GM12878 (cell line): Measurements from ENCODE around the gene PEX16. TPM values are rescaled to one million over a fixed set of nuclear protein-coding genes. Genes with fewer than 3 reads are reported as not detected.

ENCODE experiments used
- ATAC-seq: fragments of 200-7000 bp; cut with Tn5 transposase; 3 replicates; pipeline ENCODE4 v1.9.1; 2020; ENCODE audit warnings: mild to moderate bottlenecking, moderate library complexity
- BruUV-seq: library from RNA; stranded (reverse); fragments of 400-500 nt; replicated peaks from 2 replicates; lab custom pipeline; 2021; lab: Mats Ljungman, UMichigan
- CTCF ChIA-PET: fragments of 300-600 bp; sonication (Branson Sonifier 250); formaldehyde crosslinking; extraction: SDS; loops from one replicate; lab custom pipeline; 2021; ENCODE audit warnings: inconsistent platforms; lab: Yijun Ruan, JAX
- POLR2A ChIA-PET: fragments of 350-600 bp; formaldehyde crosslinking; extraction: SDS; loops from one replicate; lab custom pipeline; 2021; ENCODE audit warnings: inconsistent platforms; lab: Charles Lee
- RAD21 ChIA-PET: fragments of 300-600 bp; sonication (Branson Sonifier 250); formaldehyde crosslinking; loops from one replicate; lab custom pipeline; 2023; ENCODE audit warnings: antibody characterized with exemption; ENCODE audit not compliant: unreplicated experiment; lab: Charles Lee
- SMC1A ChIA-PET: fragments of 300-600 bp; sonication (Branson Sonifier 250); formaldehyde crosslinking; loops from one replicate; lab custom pipeline; 2023; ENCODE audit not compliant: unreplicated experiment, uncharacterized antibody; lab: Charles Lee
- DNase-seq: peaks from one replicate; pipeline ENCODE4 v3.0.0-alpha.2; 2011; ENCODE audit warnings: low read depth, low spot score
- FAIRE-seq: peaks from 3 replicates; lab custom pipeline; 2011; peaks lifted over from hg19 to GRCh38; lab: Jason Lieb, UNC
- H2AFZ ChIP-seq: 2 replicates; pipeline ENCODE4 v1.6.0; 2011; ENCODE audit warnings: low read depth, low read length, control low read depth; ENCODE audit not compliant: control insufficient read depth
- H3K27ac ChIP-seq: 2 replicates; pipeline ENCODE4 v1.5.1; 2011; ENCODE audit warnings: control low read depth; ENCODE audit not compliant: control insufficient read depth, insufficient read depth
- H3K27me3 ChIP-seq, 2 experiments: replicated peaks in 1 of 2; 2 replicates each; pipeline versions ENCODE4 v1.6.0 to v1.6.1; 2011; ENCODE audit warnings: low read length in 1 of 2; ENCODE audit not compliant: control insufficient read depth in 2 of 2, insufficient read depth in 2 of 2
- H3K36me3 ChIP-seq, 2 experiments: 2 replicates each; pipeline ENCODE4 v1.5.1; 2011; ENCODE audit warnings: low read length in 1 of 2; ENCODE audit not compliant: control insufficient read depth in 2 of 2, insufficient read depth in 2 of 2
- H3K4me1 ChIP-seq: 2 replicates; pipeline ENCODE4 v1.6.1; 2011; ENCODE audit warnings: mild to moderate bottlenecking, low read length, moderate library complexity, mixed read lengths; ENCODE audit not compliant: control insufficient read depth, insufficient read depth
- H3K4me2 ChIP-seq: 2 replicates; pipeline ENCODE4 v1.6.0; 2011; ENCODE audit warnings: control low read depth; ENCODE audit not compliant: control insufficient read depth, insufficient read depth
- H3K4me3 ChIP-seq: fragments of 200-600 bp; sonication (generic); 2 replicates; pipeline ENCODE4 v1.5.1; 2016
- H3K79me2 ChIP-seq: 2 replicates; pipeline ENCODE4 v1.6.0; 2011; ENCODE audit warnings: low read length; ENCODE audit not compliant: control insufficient read depth, insufficient read depth
- H3K9ac ChIP-seq: 2 replicates; pipeline ENCODE4 v1.8.0; 2011; ENCODE audit warnings: low read length, control low read depth, mixed read lengths; ENCODE audit not compliant: control insufficient read depth, insufficient read depth
- H3K9me3 ChIP-seq: replicated peaks from 3 replicates; pipeline ENCODE4 v1.5.1; 2011; ENCODE audit warnings: mild to moderate bottlenecking, low read length; ENCODE audit not compliant: control insufficient read depth, insufficient read depth
- H4K20me1 ChIP-seq: 2 replicates; pipeline ENCODE4 v1.6.0; 2011; ENCODE audit not compliant: control insufficient read depth, insufficient read depth
- ATF3 ChIP-seq: IDR thresholded peaks from 2 replicates; pipeline ENCODE4 v1.6.1; 2011; ENCODE audit warnings: low read depth, mild to moderate bottlenecking, low read length, moderate library complexity, borderline replicate concordance; ENCODE audit errors: extremely low read depth
- IKZF1 ChIP-seq: fragments of 450-650 bp; conservative IDR thresholded peaks from 2 replicates; pipeline ENCODE4 v1.6.1; 2017; ENCODE audit warnings: antibody characterized with exemption, mild to moderate bottlenecking
- IRF4 ChIP-seq: IDR thresholded peaks from 2 replicates; pipeline ENCODE4 v1.6.1; 2011; ENCODE audit warnings: low read depth, low read length
- NFXL1 ChIP-seq: fragments of 450-650 bp; IDR thresholded peaks from 2 replicates; pipeline ENCODE4 v1.6.1; 2017; ENCODE audit warnings: antibody characterized with exemption, mild to moderate bottlenecking, borderline replicate concordance
- RELB ChIP-seq: fragments of 450-650 bp; IDR thresholded peaks from 2 replicates; pipeline ENCODE4 v1.6.1; 2017; ENCODE audit warnings: low read depth, mild to moderate bottlenecking, moderate library complexity
- TAF1 ChIP-seq: IDR thresholded peaks from 2 replicates; pipeline ENCODE4 v1.6.1; 2011; ENCODE audit warnings: mild to moderate bottlenecking, low read depth, low read length, borderline replicate concordance
- TCF12 ChIP-seq: IDR thresholded peaks from 2 replicates; pipeline ENCODE4 v1.6.1; 2011; ENCODE audit warnings: low read depth, mild to moderate bottlenecking, low read length
- WGBS: methylation state at CpG from one replicate; pipeline ENCODE4 v1.1.6; 2016; ENCODE audit warnings: low lambda C conversion rate; ENCODE audit not compliant: insufficient replicate concordance, insufficient coverage; ENCODE audit errors: missing lambda C conversion rate; 5-methylcytosine and 5-hydroxymethylcytosine counted together
- in situ Hi-C: fragments of 300-500 bp; cut with MboI; formaldehyde crosslinking; loops from 9 replicates; pipeline ENCODE4 v1.14.3; 2018; ENCODE audit warnings: mixed read lengths
- intact Hi-C: fragments of 100-400 bp; cut with micrococcal nuclease; formaldehyde crosslinking; loops from one replicate; pipeline ENCODE4 v1.14.2; 2022; ENCODE audit not compliant: unreplicated experiment
- polyA plus RNA-seq, 11 experiments: library from polyadenylated mRNA; depleted of rRNA in 4 of 11; unstranded in 6 of 11; stranded (reverse) in 5 of 11; fragments of >200 nt; fragmentation: Nextera tagmentation in 4 of 11; fragmentation: Illumina TruSeq in 1 of 11; extraction: Ambion mirVana in 4 of 11; extraction: Trizol in 1 of 11; gene quantifications; 1 replicate in 1 of 11; 2 replicates in 10 of 11; pipeline versions ENCODE4 v1.2.1 to v1.2.3, GENCODE V29; 2011 to 2016; ENCODE audit warnings: inconsistent platforms in 2 of 11, missing spikeins in 2 of 11, low read depth in 1 of 11
- total RNA-seq, 4 experiments: library from RNA; depleted of rRNA in 3 of 4; stranded (reverse); fragments of >200 nt in 3 of 4; fragmentation: Illumina TruSeq in 1 of 4; extraction: Trizol in 1 of 4; gene quantifications; 2 replicates each; pipeline versions ENCODE4 v1.2.1 to v1.2.3, GENCODE V29; 2013 to 2021

Gene PEX16
- total and polyA plus RNA-seq, 10 of the 15 experiments (the other 5 are each of a cell fraction or from before 2014, with no cell fraction given) = 1.4 to 53.5 (median 27.6) TPM

- no peaks in the 10 kb centered on the region for H4K20me1 ChIP-seq
- TF ChIP-seq NFXL1 = no peak
- no peak for TF ChIP-seq RELB
- TF ChIP-seq ATF3 = no peak
- TF ChIP-seq IKZF1 = no peak
- TF ChIP-seq TCF12 = no peak
- TF ChIP-seq IRF4 = no peak
- no peak for TF ChIP-seq TAF1
- no peak overlapping the region for H2AFZ ChIP-seq
- FAIRE-seq (peak; percentile 31), ATAC-seq (no peak), DNase-seq (no peak)
- intact Hi-C loops (loop anchor here (10.0 kb wide), 2 partner anchors 273 to 343 kb away; no protein-coding TSS in a partner anchor), in situ Hi-C loops (no loop called here)
- no peaks in the 10 kb centered on the region for H3K4me1 ChIP-seq
- ChIA-PET RAD21 (no interaction called here), SMC1A (interaction anchor here (1.9 kb wide), 1 partner anchor 45 kb away, joined by 4 read pairs; no protein-coding TSS in a partner anchor), CTCF (interaction anchor here (1.0 to 6.3 kb wide), 3 partner anchors 12 to 45 kb away, joined by 3 to 93 read pairs (median 3); no protein-coding TSS in a partner anchor), POLR2A (interaction anchor here (0.7 kb wide), 1 partner anchor 9 kb away, joined by 3 read pairs; no protein-coding TSS in a partner anchor)
- H3K27me3 ChIP-seq = no peaks in the 10 kb centered on the region
- H3K4me3 ChIP-seq = no peak overlapping the region
- no peaks in the 10 kb centered on the region for H3K9me3 ChIP-seq
- 85% methylated on average over 7 of the region's 7 CpGs for WGBS
- no peak overlapping the region for H3K9ac ChIP-seq
- H3K36me3 ChIP-seq = peaks cover 4 to 5% of the 10 kb centered on the region in 2 experiments; a peak in 3 of 4 replicates
- H3K27ac ChIP-seq = no peak overlapping the region
- no peak overlapping the region for H3K4me2 ChIP-seq
- H3K79me2 ChIP-seq = no peaks in the 10 kb centered on the region
- no TSS peak for BruUV-seq
Observed at GRCh38 chr11:45961751-45962240, 44.1 kb upstream of the PEX16 start.
